RWPE2 (cell line): ENCODE data around the gene ZRANB3.

Experiments
- ATAC-seq: fragments of 200-7000 bp; cut with Tn5 transposase; 3 replicates; pipeline ENCODE4 v1.9.1; 2021; ENCODE audit warnings: low read depth
- DNase-seq: peaks from one replicate; pipeline ENCODE4 v3.0.0-alpha.2; 2020; ENCODE audit warnings: low spot score
- H3K27ac ChIP-seq: fragments of 450-650 bp; 2 replicates; pipeline ENCODE4 v1.5.1; 2017; ENCODE audit warnings: mild to moderate bottlenecking; ENCODE audit not compliant: poor library complexity, severe bottlenecking
- H3K27me3 ChIP-seq: fragments of 250-450 bp; sonication (Bioruptor Pico); 2 replicates; pipeline ENCODE4 v1.5.1; 2021; ENCODE audit warnings: mild to moderate bottlenecking, moderate library complexity; ENCODE audit not compliant: insufficient read depth, poor library complexity, severe bottlenecking
- H3K36me3 ChIP-seq: fragments of 250-450 bp; sonication (Bioruptor Pico); 2 replicates; pipeline ENCODE4 v1.5.1; 2020; ENCODE audit warnings: low read depth, mild to moderate bottlenecking, moderate library complexity
- H3K4me1 ChIP-seq: fragments of 250-450 bp; sonication (Bioruptor Pico); 2 replicates; pipeline ENCODE4 v1.5.1; 2021; ENCODE audit warnings: mild to moderate bottlenecking, moderate library complexity; ENCODE audit not compliant: insufficient read depth, poor library complexity, severe bottlenecking
- H3K4me3 ChIP-seq: fragments of 250-450 bp; sonication (Bioruptor Pico); 2 replicates; pipeline ENCODE4 v1.5.1; 2021; ENCODE audit warnings: mild to moderate bottlenecking, moderate library complexity; ENCODE audit not compliant: severe bottlenecking
- H3K9me3 ChIP-seq: fragments of 250-450 bp; sonication (Bioruptor Pico); 2 replicates; pipeline ENCODE4 v1.5.1; 2021; ENCODE audit warnings: mild to moderate bottlenecking, moderate library complexity; ENCODE audit not compliant: severe bottlenecking
- CTCF ChIP-seq: fragments of 450-650 bp; IDR thresholded peaks from one replicate; pipeline ENCODE4 v1.5.1; 2017; ENCODE audit warnings: mild to moderate bottlenecking, moderate library complexity; ENCODE audit not compliant: poor library complexity, severe bottlenecking

Gene ZRANB3

GRCh38 chr2:135103843-135104242 is 427.2 kb downstream of the ZRANB3 start:
- H3K36me3 ChIP-seq, result peaks cover 23% of the 10 kb centered on the region
- no peaks in the 10 kb centered on the region for H3K4me1 ChIP-seq
- DNase-seq, result no peak
- ATAC-seq, result no peak
- H3K9me3 ChIP-seq, result no peaks in the 10 kb centered on the region
- no peaks in the 10 kb centered on the region for H3K27me3 ChIP-seq
- no peak overlapping the region for H3K4me3 ChIP-seq
- TF ChIP-seq CTCF, result no peak
- H3K27ac ChIP-seq, result no peak overlapping the region

GRCh38 chr2:135099802-135100483 is 431.1 kb downstream of the ZRANB3 start:
- H3K9me3 ChIP-seq, result no peaks in the 10 kb centered on the region
- no peak overlapping the region for H3K4me3 ChIP-seq
- no peaks in the 10 kb centered on the region for H3K27me3 ChIP-seq
- ATAC-seq, result no peak
- TF ChIP-seq CTCF, result no peak
- no peak for DNase-seq
- peaks cover 49% of the 10 kb centered on the region for H3K36me3 ChIP-seq
- H3K27ac ChIP-seq, result no peak overlapping the region
- peaks cover 20% of the 10 kb centered on the region for H3K4me1 ChIP-seq

GRCh38 chr2:135097532-135098231 is 433.3 kb downstream of the ZRANB3 start:
- Histone ChIP-seq H3K4me3 (no peak overlapping the region), H3K9me3 (no peaks in the 10 kb centered on the region), H3K27me3 (no peaks in the 10 kb centered on the region), H3K27ac (no peak overlapping the region), H3K4me1 (peaks cover 31% of the 10 kb centered on the region), H3K36me3 (peaks cover 55% of the 10 kb centered on the region)
- no peak for ATAC-seq
- DNase-seq, result no peak
- TF ChIP-seq CTCF, result no peak

GRCh38 chr2:135096665-135097446 is 434.2 kb downstream of the ZRANB3 start:
- no peak overlapping the region for H3K4me3 ChIP-seq
- H3K9me3 ChIP-seq, result no peaks in the 10 kb centered on the region
- TF ChIP-seq CTCF, result no peak
- H3K27ac ChIP-seq, result peak overlapping the region; percentile 25
- H3K4me1 ChIP-seq, result peaks cover 33% of the 10 kb centered on the region
- no peaks in the 10 kb centered on the region for H3K27me3 ChIP-seq
- DNase-seq (no peak), ATAC-seq (no peak; the same call in 2 of the 3 replicates)
- peaks cover 62% of the 10 kb centered on the region for H3K36me3 ChIP-seq
